OCI-LY7 (cell line): ENCODE measurements around the gene TNFSF18.

Source experiments
- EZH2phosphoT487 ChIP-seq: fragments of 200-600 bp; sonication (generic); IDR thresholded peaks from 2 replicates; pipeline ENCODE4 v1.6.1; 2018; ENCODE audit warnings: low read depth, borderline replicate concordance, mild to moderate bottlenecking, mixed run types, antibody characterized with exemption, low read length, moderate library complexity, mixed read lengths
- TF ChIP-seq, protein P1 (sequence below): fragments of 200-600 bp; sonication (generic); conservative IDR thresholded peaks from 2 replicates; pipeline ENCODE4 v1.5.1; 2014; ENCODE audit warnings: mild to moderate bottlenecking, antibody characterized with exemption, low read length, moderate library complexity, mixed read lengths

GRCh38 chr1:173057984-173058383 lies 7.2 kb upstream of the TNFSF18 start:
- TF ChIP-seq, protein P1, sequence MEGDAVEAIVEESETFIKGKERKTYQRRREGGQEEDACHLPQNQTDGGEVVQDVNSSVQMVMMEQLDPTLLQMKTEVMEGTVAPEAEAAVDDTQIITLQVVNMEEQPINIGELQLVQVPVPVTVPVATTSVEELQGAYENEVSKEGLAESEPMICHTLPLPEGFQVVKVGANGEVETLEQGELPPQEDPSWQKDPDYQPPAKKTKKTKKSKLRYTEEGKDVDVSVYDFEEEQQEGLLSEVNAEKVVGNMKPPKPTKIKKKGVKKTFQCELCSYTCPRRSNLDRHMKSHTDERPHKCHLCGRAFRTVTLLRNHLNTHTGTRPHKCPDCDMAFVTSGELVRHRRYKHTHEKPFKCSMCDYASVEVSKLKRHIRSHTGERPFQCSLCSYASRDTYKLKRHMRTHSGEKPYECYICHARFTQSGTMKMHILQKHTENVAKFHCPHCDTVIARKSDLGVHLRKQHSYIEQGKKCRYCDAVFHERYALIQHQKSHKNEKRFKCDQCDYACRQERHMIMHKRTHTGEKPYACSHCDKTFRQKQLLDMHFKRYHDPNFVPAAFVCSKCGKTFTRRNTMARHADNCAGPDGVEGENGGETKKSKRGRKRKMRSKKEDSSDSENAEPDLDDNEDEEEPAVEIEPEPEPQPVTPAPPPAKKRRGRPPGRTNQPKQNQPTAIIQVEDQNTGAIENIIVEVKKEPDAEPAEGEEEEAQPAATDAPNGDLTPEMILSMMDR = no peak
- no peak for TF ChIP-seq EZH2phosphoT487
